Caco-2 (cell line): ENCODE data around the gene STEAP4. TPM values are rescaled to one million over a fixed set of nuclear protein-coding genes. Genes with fewer than 3 reads are reported as not detected.

Experiments used
- BruUV-seq: library from RNA; stranded (reverse); fragments of 400-500 nt; replicated peaks from 2 replicates; lab custom pipeline; 2021; lab: Mats Ljungman, UMichigan
- CTCF ChIA-PET: fragments of 300-600 bp; sonication (Branson Sonifier 250); formaldehyde crosslinking; loops from one replicate; lab custom pipeline; 2022; ENCODE audit warnings: antibody characterized with exemption; lab: Charles Lee
- POLR2A ChIA-PET: fragments of 300-600 bp; sonication (Branson Sonifier 250); formaldehyde crosslinking; loops from one replicate; lab custom pipeline; 2022; ENCODE audit warnings: antibody characterized with exemption; lab: Charles Lee
- DNase-seq, 2 experiments: peaks; one replicate each; pipeline versions ENCODE4 v3.0.0 to v3.0.0-alpha.2; 2020 to 2022
- H3K27me3 ChIP-seq: replicated peaks from 2 replicates; pipeline ENCODE4 v1.6.0; 2011; ENCODE audit warnings: low read length; ENCODE audit not compliant: control insufficient read depth, insufficient read depth
- H3K36me3 ChIP-seq: 2 replicates; pipeline ENCODE4 v1.5.1; 2011; ENCODE audit warnings: low read length; ENCODE audit not compliant: control insufficient read depth, insufficient read depth
- H3K4me1 ChIP-seq: fragments of 250-450 bp; sonication (Bioruptor Pico); 2 replicates; pipeline ENCODE4 v1.5.1; 2020; ENCODE audit warnings: mild to moderate bottlenecking
- H3K4me3 ChIP-seq: 2 replicates; pipeline ENCODE4 v1.5.1; 2011; ENCODE audit warnings: low read depth, mild to moderate bottlenecking, control low read depth, low read length
- H3K9me3 ChIP-seq: fragments of 250-450 bp; sonication (Bioruptor Pico); 2 replicates; pipeline ENCODE4 v1.5.1; 2020; ENCODE audit warnings: mild to moderate bottlenecking, moderate library complexity
- H3K27ac Mint-ChIP-seq: one replicate; pipeline ENCODE4 v1.8.0; 2022; ENCODE audit warnings: mixed read lengths; ENCODE audit not compliant: unreplicated experiment
- H3K27me3 Mint-ChIP-seq: one replicate; pipeline ENCODE4 v1.8.0; 2022; ENCODE audit warnings: mixed read lengths; ENCODE audit not compliant: insufficient read depth, unreplicated experiment
- H3K36me3 Mint-ChIP-seq: one replicate; pipeline ENCODE4 v1.8.0; 2022; ENCODE audit warnings: mild to moderate bottlenecking, mixed read lengths; ENCODE audit not compliant: insufficient read depth, unreplicated experiment
- H3K4me1 Mint-ChIP-seq: one replicate; pipeline ENCODE4 v1.8.0; 2022; ENCODE audit warnings: low read depth, mixed read lengths; ENCODE audit not compliant: unreplicated experiment
- H3K4me3 Mint-ChIP-seq: one replicate; pipeline ENCODE4 v1.8.0; 2022; ENCODE audit warnings: mild to moderate bottlenecking, moderate library complexity, mixed read lengths; ENCODE audit not compliant: unreplicated experiment
- H3K9me3 Mint-ChIP-seq: one replicate; pipeline ENCODE4 v1.8.0; 2022; ENCODE audit warnings: mixed read lengths; ENCODE audit not compliant: unreplicated experiment
- intact Hi-C: fragments of 100-400 bp; cut with micrococcal nuclease; formaldehyde crosslinking; loops from one replicate; pipeline ENCODE4 v1.10.0; 2022; ENCODE audit not compliant: unreplicated experiment
- total RNA-seq: library from RNA; stranded (reverse); gene quantifications from 2 replicates; pipeline ENCODE4 v1.2.3, GENCODE V29; 2022
- TF ChIP-seq, protein P1 (sequence below), 2 experiments: fragments of 200-600 bp in 1 of 2; IDR thresholded peaks; 1 replicate in 1 of 2; 2 replicates in 1 of 2; pipeline versions ENCODE4 v1.5.1 to v1.8.0; 2011 to 2022; ENCODE audit warnings: antibody characterized with exemption in 1 of 2, control low read depth in 1 of 2, inconsistent platforms in 1 of 2, low read depth in 1 of 2, low read length in 1 of 2, mild to moderate bottlenecking in 1 of 2, moderate library complexity in 1 of 2; ENCODE audit not compliant: insufficient read depth in 1 of 2, severe bottlenecking in 1 of 2, unreplicated experiment in 1 of 2

The STEAP4 gene
- total RNA-seq, 1 experiment from 2014 or later = not detected

DNA sequence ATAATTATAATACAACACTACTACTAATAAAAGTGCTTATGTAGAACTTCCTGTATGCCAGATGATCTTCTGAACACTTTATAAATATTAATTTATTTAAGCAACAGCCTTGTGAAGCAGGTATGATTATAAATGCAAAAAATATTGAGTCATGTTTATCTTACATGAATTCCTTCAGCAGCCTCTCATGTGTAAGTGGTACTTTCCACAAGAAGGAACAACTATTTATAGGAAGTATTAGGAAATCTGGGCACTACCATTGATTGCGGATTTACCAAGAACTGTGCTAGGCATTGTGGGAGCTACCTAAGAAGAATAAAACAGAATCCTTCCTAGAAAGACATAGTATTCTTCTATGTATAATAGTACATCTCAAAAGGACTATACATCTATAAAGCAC is 10.7 kb upstream of the STEAP4 start:
- H3K27ac Mint-ChIP-seq = no peak overlapping the region
- peaks cover 2% of the 10 kb centered on the region for H3K27me3 Mint-ChIP-seq
- H3K4me3 Mint-ChIP-seq = no peak overlapping the region
- no peaks in the 10 kb centered on the region for H3K9me3 Mint-ChIP-seq
- TF ChIP-seq, protein P1, sequence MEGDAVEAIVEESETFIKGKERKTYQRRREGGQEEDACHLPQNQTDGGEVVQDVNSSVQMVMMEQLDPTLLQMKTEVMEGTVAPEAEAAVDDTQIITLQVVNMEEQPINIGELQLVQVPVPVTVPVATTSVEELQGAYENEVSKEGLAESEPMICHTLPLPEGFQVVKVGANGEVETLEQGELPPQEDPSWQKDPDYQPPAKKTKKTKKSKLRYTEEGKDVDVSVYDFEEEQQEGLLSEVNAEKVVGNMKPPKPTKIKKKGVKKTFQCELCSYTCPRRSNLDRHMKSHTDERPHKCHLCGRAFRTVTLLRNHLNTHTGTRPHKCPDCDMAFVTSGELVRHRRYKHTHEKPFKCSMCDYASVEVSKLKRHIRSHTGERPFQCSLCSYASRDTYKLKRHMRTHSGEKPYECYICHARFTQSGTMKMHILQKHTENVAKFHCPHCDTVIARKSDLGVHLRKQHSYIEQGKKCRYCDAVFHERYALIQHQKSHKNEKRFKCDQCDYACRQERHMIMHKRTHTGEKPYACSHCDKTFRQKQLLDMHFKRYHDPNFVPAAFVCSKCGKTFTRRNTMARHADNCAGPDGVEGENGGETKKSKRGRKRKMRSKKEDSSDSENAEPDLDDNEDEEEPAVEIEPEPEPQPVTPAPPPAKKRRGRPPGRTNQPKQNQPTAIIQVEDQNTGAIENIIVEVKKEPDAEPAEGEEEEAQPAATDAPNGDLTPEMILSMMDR (IDR thresholded peaks at IDR 0.05; ENCODE audit: insufficient read depth in 1 of 2, low read depth in 1 of 2, low read length in 1 of 2, severe bottlenecking in 1 of 2, unreplicated experiment in 1 of 2) = no peak
- no peak for DNase-seq
- CTCF ChIA-PET = no interaction called here
- POLR2A ChIA-PET = no interaction called here
- Histone ChIP-seq H3K9me3 (no peaks in the 10 kb centered on the region), H3K36me3 (no peaks in the 10 kb centered on the region), H3K4me1 (0 out of 2 replicates have a peak, but pooled peaks cover 6% of the 10 kb centered on the region), H3K4me3 (no peak overlapping the region), H3K27me3 (no peaks in the 10 kb centered on the region)
- no TSS peak for BruUV-seq
- H3K4me1 Mint-ChIP-seq = no peaks in the 10 kb centered on the region
- no peaks in the 10 kb centered on the region for H3K36me3 Mint-ChIP-seq
- intact Hi-C loops = no loop called here

DNA sequence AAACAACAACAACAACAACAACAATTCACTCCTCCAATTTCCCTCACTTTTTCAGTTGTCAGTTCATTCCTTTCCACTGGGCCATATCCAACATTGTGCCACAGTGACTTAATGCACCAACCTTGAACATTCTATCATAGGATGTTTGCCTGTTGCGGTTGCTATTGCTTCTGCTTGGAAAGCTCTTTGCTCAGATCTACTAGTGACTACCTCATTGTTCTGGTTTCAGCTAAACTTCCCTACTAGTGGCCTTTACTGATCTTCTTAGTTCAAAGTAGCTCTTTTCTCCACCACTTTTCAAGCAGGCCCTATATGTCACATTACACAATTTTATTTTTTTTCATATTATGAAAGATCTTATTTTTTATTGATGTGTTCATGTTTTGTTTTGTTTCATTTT is 9.8 kb upstream of the STEAP4 start:
- BruUV-seq = no TSS peak
- no peaks in the 10 kb centered on the region for H3K4me1 Mint-ChIP-seq
- ChIA-PET POLR2A (no interaction called here), CTCF (interaction anchor here (0.8 kb wide), 1 partner anchor 73 kb away, joined by 4 read pairs; no protein-coding TSS in a partner anchor)
- no peak for DNase-seq
- H3K27me3 Mint-ChIP-seq = peaks cover 2% of the 10 kb centered on the region
- no peaks in the 10 kb centered on the region for H3K36me3 ChIP-seq
- H3K4me1 ChIP-seq = 0 out of 2 replicates have a peak, but pooled peaks cover 6% of the 10 kb centered on the region
- intact Hi-C loops = no loop called here
- TF ChIP-seq, protein P1 (IDR thresholded peaks at IDR 0.05; ENCODE audit: insufficient read depth in 1 of 2, low read depth in 1 of 2, low read length in 1 of 2, severe bottlenecking in 1 of 2, unreplicated experiment in 1 of 2) = no peak
- no peaks in the 10 kb centered on the region for H3K27me3 ChIP-seq
- H3K4me3 Mint-ChIP-seq = no peak overlapping the region
- H3K9me3 Mint-ChIP-seq = no peaks in the 10 kb centered on the region
- H3K36me3 Mint-ChIP-seq = no peaks in the 10 kb centered on the region
- H3K9me3 ChIP-seq = no peaks in the 10 kb centered on the region
- no peak overlapping the region for H3K27ac Mint-ChIP-seq
- no peak overlapping the region for H3K4me3 ChIP-seq

DNA sequence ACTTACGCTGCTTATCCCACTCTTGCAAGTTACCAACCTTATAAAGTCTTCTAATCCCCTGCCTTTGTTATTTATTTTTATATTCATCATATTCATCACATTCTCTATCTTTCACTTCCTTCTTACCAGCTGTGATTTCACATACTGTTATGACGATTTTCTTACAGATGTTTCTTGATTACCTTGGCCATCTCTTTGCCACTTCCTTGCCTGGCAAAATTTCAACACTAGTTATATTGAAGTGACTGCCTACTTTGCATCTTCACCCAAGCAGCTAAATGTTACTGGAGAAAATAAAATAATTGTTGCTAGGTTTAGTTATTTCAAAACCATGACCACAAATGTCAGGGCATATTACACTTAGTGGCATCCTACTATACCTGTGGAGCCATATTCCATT is 8.8 kb upstream of the STEAP4 start:
- CTCF ChIA-PET = no interaction called here

More for the DNA sequence above, 8.8 kb upstream of the STEAP4 start:
- H3K4me1 ChIP-seq = 0 out of 2 replicates have a peak, but pooled peaks cover 6% of the 10 kb centered on the region
- no peaks in the 10 kb centered on the region for H3K36me3 ChIP-seq
- intact Hi-C loops = no loop called here
- Mint-ChIP-seq H3K27ac (no peak overlapping the region), H3K27me3 (peaks cover 2% of the 10 kb centered on the region), H3K4me3 (no peak overlapping the region), H3K4me1 (no peaks in the 10 kb centered on the region), H3K36me3 (no peaks in the 10 kb centered on the region), H3K9me3 (no peaks in the 10 kb centered on the region)
- no peaks in the 10 kb centered on the region for H3K27me3 ChIP-seq
- BruUV-seq = no TSS peak
- no peak overlapping the region for H3K4me3 ChIP-seq
- POLR2A ChIA-PET = no interaction called here
- H3K9me3 ChIP-seq = no peaks in the 10 kb centered on the region
- TF ChIP-seq, protein P1 (IDR thresholded peaks at IDR 0.05; ENCODE audit: insufficient read depth in 1 of 2, low read depth in 1 of 2, low read length in 1 of 2, severe bottlenecking in 1 of 2, unreplicated experiment in 1 of 2) = no peak
- DNase-seq = no peak
